ENCODE measurements around the gene ZNF710. TPM values are rescaled to one million over a fixed set of nuclear protein-coding genes. Genes with fewer than 3 reads are reported as not detected.

Gene ZNF710
- total RNA-seq, 1 donor from 2014 or later: 23.1 TPM

GRCh38 chr15:90130291-90130690, 129.2 kb downstream of the ZNF710 start:
- Histone ChIP-seq H3K27ac (no peak overlapping the region), H3K4me1 (peaks cover 5% of the 10 kb centered on the region), H3K4me3 (no peak overlapping the region), H3K9me3 (no peaks in the 10 kb centered on the region), H3K36me3 (no peaks in the 10 kb centered on the region), H3K27me3 (no peaks in the 10 kb centered on the region)
- TF ChIP-seq POLR2AphosphoS5 (IDR thresholded peaks at IDR 0.05; ENCODE audit: insufficient read depth in 1 of 2, low read depth in 1 of 2) (no peak), CTCF (IDR thresholded peaks at IDR 0.05) (no peak), POLR2A (IDR thresholded peaks at IDR 0.05) (no peak)
- DNase-seq (ENCODE audit: extremely low spot score in 2 of 2): no peak
- intact Hi-C loops (cut with DNase I): no loop called here

Small RNA genes within 50 kb of the gene (microRNA-seq; reads per million reads assigned to microRNA genes)
- not detected for gene MIR3174 (ENCODE audit: borderline number of aligned reads, borderline replicate concordance)

Small RNA genes within 50 kb of the gene (small RNA-seq; reads per million reads assigned to genes)
- gene MIR3174 (0.43 reads per million), gene RF00066 (not detected)

Other genes starting within 250 kb of the ZNF710 start
- not detected for gene MESP2, start 225.0 kb upstream of the ZNF710 start, total RNA-seq
- gene ANPEP, start 186.5 kb upstream of the ZNF710 start, total RNA-seq: 55.0 TPM
- 39.5 TPM for gene AP3S2, start 107.3 kb upstream of the ZNF710 start, total RNA-seq
- 20.1 TPM for gene ARPIN, start 88.4 kb upstream of the ZNF710 start, total RNA-seq
- gene IDH2, start 101.1 kb downstream of the ZNF710 start, total RNA-seq: 39.3 TPM
- 205 TPM for gene SEMA4B, start 200.0 kb downstream of the ZNF710 start, total RNA-seq
- 42.7 TPM for gene CIB1, start 232.6 kb downstream of the ZNF710 start, total RNA-seq
- 4.9 TPM for gene GDPGP1, start 232.9 kb downstream of the ZNF710 start, total RNA-seq
- gene TTLL13, start 248.2 kb downstream of the ZNF710 start, total RNA-seq: not detected